Occipital lobe (tissue), 2 donors: ENCODE data around the gene DUSP28. TPM values are rescaled to one million over a fixed set of nuclear protein-coding genes. Genes with fewer than 3 reads are reported as not detected.

Experiments
- DNase-seq: peaks from one replicate; lab custom pipeline; 2025; lab: John Stamatoyannopoulos, UW
- total RNA-seq: library from RNA; depleted of rRNA; stranded (reverse); fragments of >200 nt; gene quantifications from one replicate; pipeline ENCODE4 v1.2.3, GENCODE V29; 2014

The DUSP28 gene
- total RNA-seq, 1 donor from 2014 or later, result 8.9 TPM

- no peak for DNase-seq
Observed at GRCh38 chr2:240585681-240586197, 25.6 kb downstream of the DUSP28 start.

- DNase-seq, result peak; percentile 96
Observed at GRCh38 chr2:240586198-240586918, 26.2 kb downstream of the DUSP28 start, which contains the start of gene CAPN10. Gene CAPN10, plus strand, starts transcription at chr2:240586734. Its CDS starts 178 bp downstream, at chr2:240586912.

- no peak for DNase-seq
Observed at GRCh38 chr2:240586919-240587800, 27.0 kb downstream of the DUSP28 start.

GRCh38 chr2:240588006-240588655 lies 28.0 kb downstream of the DUSP28 start:
- DNase-seq, result no peak

GRCh38 chr2:240588669-240589068 lies 28.5 kb downstream of the DUSP28 start:
- no peak for DNase-seq

- DNase-seq, result no peak
Observed at GRCh38 chr2:240589375-240589774, 29.2 kb downstream of the DUSP28 start.

- no peak for DNase-seq
Observed at GRCh38 chr2:240589850-240590525, 29.8 kb downstream of the DUSP28 start.

- DNase-seq, result no peak
Observed at GRCh38 chr2:240590681-240591111, 30.5 kb downstream of the DUSP28 start.

GRCh38 chr2:240591226-240591625 lies 31.1 kb downstream of the DUSP28 start:
- DNase-seq, result no peak

- DNase-seq, result no peak
Observed at GRCh38 chr2:240591784-240592183, 31.6 kb downstream of the DUSP28 start.

GRCh38 chr2:240593026-240593702 lies 33.0 kb downstream of the DUSP28 start:
- no peak for DNase-seq

- DNase-seq, result no peak
Observed at GRCh38 chr2:240593703-240594451, 33.7 kb downstream of the DUSP28 start.

- DNase-seq, result no peak
Observed at GRCh38 chr2:240594511-240595380, 34.6 kb downstream of the DUSP28 start.

GRCh38 chr2:240595381-240596079 lies 35.4 kb downstream of the DUSP28 start:
- no peak for DNase-seq

GRCh38 chr2:240596080-240596460 lies 35.9 kb downstream of the DUSP28 start:
- no peak for DNase-seq

- DNase-seq, result peak; percentile 53
Observed at GRCh38 chr2:240596491-240596931, 36.4 kb downstream of the DUSP28 start.

GRCh38 chr2:240597054-240597418 lies 36.9 kb downstream of the DUSP28 start:
- DNase-seq, result no peak
